Mucosa of descending colon (tissue), 3 donors: ENCODE data around the gene LYVE1. TPM values are rescaled to one million over a fixed set of nuclear protein-coding genes. Genes with fewer than 3 reads are reported as not detected.

ENCODE experiments used
- ATAC-seq: fragments of 200-7000 bp; cut with Tn5 transposase; one replicate; pipeline ENCODE4 v1.9.1; 2020; ENCODE audit warnings: mild to moderate bottlenecking, moderate library complexity
- DNase-seq, 3 donors: peaks; one replicate each; pipeline ENCODE4 v3.0.0-alpha.2; 2020
- H3K36me3 ChIP-seq: fragments of 200-600 bp; one replicate; pipeline ENCODE4 v1.8.0; 2021; ENCODE audit warnings: low read depth, mild to moderate bottlenecking
- H3K4me1 ChIP-seq: fragments of 200-600 bp; one replicate; pipeline ENCODE4 v1.8.0; 2021; ENCODE audit warnings: low read depth, mild to moderate bottlenecking
- H3K4me3 ChIP-seq: fragments of 200-600 bp; one replicate; pipeline ENCODE4 v1.8.0; 2021; ENCODE audit warnings: mild to moderate bottlenecking
- H3K9me3 ChIP-seq: fragments of 200-600 bp; one replicate; pipeline ENCODE4 v1.8.0; 2021; ENCODE audit warnings: mild to moderate bottlenecking
- CTCF ChIP-seq: fragments of 200-600 bp; IDR thresholded peaks from one replicate; pipeline ENCODE4 v1.8.0; 2022; ENCODE audit warnings: antibody characterized with exemption, mild to moderate bottlenecking
- intact Hi-C, 2 donors: fragments of 100-400 bp; cut with DNase I in 1 of 2; cut with micrococcal nuclease in 1 of 2; formaldehyde crosslinking; loops; one replicate each; pipeline versions ENCODE4 v1.11.0 to v1.11.1; 2022; cut with DNase I, micrococcal nuclease
- total RNA-seq, 3 donors: library from RNA; stranded (reverse); fragmentation: NEBNext Ultra II Directional in 2 of 3; extraction: Animal tissue kit (Norgen Biotek cat#: 25700) in 2 of 3; gene quantifications; one replicate each; pipeline versions ENCODE4 v1.2.1 to v1.2.4, GENCODE V29; 2021 to 2023
- donor health status: DM: no; HTN: no; CAD: no; lungs with moderate emphysema.
- donor health status: DM: no; HTN: no; CAD: no.
- donor health status: DM: no; HTN: yes; CAD: no.

The LYVE1 gene
- total RNA-seq, 3 donors from 2014 or later, result 14.4 to 137 (median 43.4) TPM

GRCh38 chr11:10524471-10524870 is 44.0 kb downstream of the LYVE1 start:
- Histone ChIP-seq H3K9me3 (no peaks in the 10 kb centered on the region), H3K4me3 (no peak overlapping the region), H3K36me3 (no peaks in the 10 kb centered on the region), H3K4me1 (peaks cover 3% of the 10 kb centered on the region)
- intact Hi-C loops, result no loop called here
- ATAC-seq, result no peak
- TF ChIP-seq CTCF, result no peak
- DNase-seq, result no peak

- peaks cover 3% of the 10 kb centered on the region for H3K4me1 ChIP-seq
- intact Hi-C loops, result no loop called here
- TF ChIP-seq CTCF, result no peak
- H3K36me3 ChIP-seq, result no peaks in the 10 kb centered on the region
- ATAC-seq (no peak), DNase-seq (no peak)
- no peaks in the 10 kb centered on the region for H3K9me3 ChIP-seq
- H3K4me3 ChIP-seq, result no peak overlapping the region
These were observed 45.5 kb downstream of the LYVE1 start for GRCh38 chr11:10522921-10523320.

- DNase-seq (no peak), ATAC-seq (no peak)
- Histone ChIP-seq H3K4me3 (no peak overlapping the region), H3K4me1 (no peaks in the 10 kb centered on the region), H3K36me3 (no peaks in the 10 kb centered on the region), H3K9me3 (no peaks in the 10 kb centered on the region)
- intact Hi-C loops, result no loop called here
- no peak for TF ChIP-seq CTCF
These were observed 46.2 kb downstream of the LYVE1 start for GRCh38 chr11:10522276-10522675.

- no peaks in the 10 kb centered on the region for H3K9me3 ChIP-seq
- H3K36me3 ChIP-seq, result no peaks in the 10 kb centered on the region
- H3K4me1 ChIP-seq, result no peaks in the 10 kb centered on the region
- no peak overlapping the region for H3K4me3 ChIP-seq
- ATAC-seq (no peak), DNase-seq (no peak)
- TF ChIP-seq CTCF, result no peak
- intact Hi-C loops, result no loop called here
These were observed 47.9 kb downstream of the LYVE1 start for GRCh38 chr11:10520562-10520961.

- no peak for DNase-seq
- no peak for ATAC-seq
- Histone ChIP-seq H3K4me1 (no peaks in the 10 kb centered on the region), H3K4me3 (no peak overlapping the region), H3K36me3 (no peaks in the 10 kb centered on the region), H3K9me3 (no peaks in the 10 kb centered on the region)
- no peak for TF ChIP-seq CTCF
- intact Hi-C loops, result loop anchor here in 1 of 2 donors (10.0 kb wide), 1 partner anchor 215 kb away; no protein-coding TSS in a partner anchor
These were observed 48.8 kb downstream of the LYVE1 start for GRCh38 chr11:10519630-10520029.

GRCh38 chr11:10518891-10519290 is 49.6 kb downstream of the LYVE1 start:
- Histone ChIP-seq H3K4me3 (no peak overlapping the region), H3K4me1 (no peaks in the 10 kb centered on the region), H3K9me3 (no peaks in the 10 kb centered on the region), H3K36me3 (no peaks in the 10 kb centered on the region)
- intact Hi-C loops, result loop anchor here in 1 of 2 donors (10.0 kb wide), 1 partner anchor 216 kb away; no protein-coding TSS in a partner anchor
- DNase-seq (no peak), ATAC-seq (no peak)
- TF ChIP-seq CTCF, result no peak
